NT2/D1 (cell line): ENCODE data around the gene SLC38A7.

ENCODE experiments used
- SUZ12 ChIP-seq: IDR thresholded peaks from 2 replicates; pipeline ENCODE4 v1.6.1; 2011; ENCODE audit not compliant: insufficient read length, insufficient read depth; ENCODE audit errors: extremely low read depth
- YY1 ChIP-seq: IDR thresholded peaks from 2 replicates; pipeline ENCODE4 v1.6.1; 2011; ENCODE audit not compliant: insufficient read length, insufficient read depth
- ZNF274 ChIP-seq: IDR thresholded peaks from 2 replicates; pipeline ENCODE4 v1.6.1; 2011; ENCODE audit warnings: mild to moderate bottlenecking, low read depth, low read length

- no peak for TF ChIP-seq YY1
- TF ChIP-seq SUZ12, result no peak
- TF ChIP-seq ZNF274, result no peak
These were observed 55.5 kb downstream of the SLC38A7 start for GRCh38 chr16:58628845-58629732.
